ENCODE measurements around the gene NEURL3. TPM values are rescaled to one million over a fixed set of nuclear protein-coding genes. Genes with fewer than 3 reads are reported as not detected.
"Not testable (repeated sequence)": the region's sequence is repeated elsewhere in the genome, so short reads cannot be mapped to it uniquely, and the experiment has no call there.

The NEURL3 gene, protein sequence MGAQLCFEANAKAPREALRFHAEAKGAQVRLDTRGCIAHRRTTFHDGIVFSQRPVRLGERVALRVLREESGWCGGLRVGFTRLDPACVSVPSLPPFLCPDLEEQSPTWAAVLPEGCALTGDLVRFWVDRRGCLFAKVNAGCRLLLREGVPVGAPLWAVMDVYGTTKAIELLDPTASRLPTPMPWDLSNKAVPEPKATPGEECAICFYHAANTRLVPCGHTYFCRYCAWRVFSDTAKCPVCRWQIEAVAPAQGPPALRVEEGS
- not detected for total RNA-seq
- total RNA-seq (2013), result 0.07 TPM

DNA sequence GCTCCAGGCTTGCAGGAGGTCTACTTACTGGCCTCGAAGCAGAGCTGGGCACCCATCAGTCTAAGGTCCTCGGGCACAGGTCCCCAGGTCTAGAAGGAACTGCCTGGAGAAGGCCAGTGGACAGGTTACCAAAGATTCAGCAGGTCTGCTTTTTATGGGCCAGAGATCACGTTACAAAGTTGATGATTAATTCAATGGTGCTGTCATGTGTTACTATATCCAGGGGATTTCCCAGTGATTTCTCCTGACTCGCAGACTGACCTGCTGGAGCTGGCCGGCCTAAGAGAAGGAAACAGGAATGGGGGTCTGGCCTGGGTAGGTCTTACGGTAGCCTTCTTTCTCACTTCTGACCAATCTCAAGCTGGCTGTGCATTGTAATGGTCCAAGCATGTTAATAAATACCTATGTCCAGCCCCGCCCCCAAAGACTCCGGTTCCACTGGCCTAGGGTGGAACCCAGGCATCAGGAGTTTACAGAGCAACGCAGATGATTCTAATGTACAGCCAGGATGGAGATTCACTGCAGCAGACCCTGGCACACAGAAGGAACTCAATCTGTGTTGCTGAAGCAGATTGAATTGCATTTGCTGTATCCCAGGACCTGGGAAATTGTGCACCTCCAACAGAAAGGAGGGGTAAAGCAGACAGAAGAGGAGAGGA, at the start of gene NEURL3:
Gene NEURL3, minus strand, starts transcription at position 127 of the 659 bp plus-strand sequence. Its CDS starts 71 bp downstream, at position 56.
- Mint-ChIP-seq H3K27ac (no peak within 1 kb of the TSS), H3K27me3 (ENCODE audit: low read depth in 2 of 2) (peaks cover 11 to 19% of the 10 kb centered on the region in 2 donors), H3K4me1 (peaks cover 24% of the 10 kb centered on the region in 2 donors), H3K36me3 (no peaks in the 10 kb centered on the region), H3K4me3 (no peak within 1 kb of the TSS), H3K9me3 (no peaks in the 10 kb centered on the region)
- Histone ChIP-seq H3K4me1 (ENCODE audit: control insufficient read depth, insufficient read depth, low read length) (peaks cover 31% of the 10 kb centered on the region), H3K9me3 (ENCODE audit: control insufficient read depth, insufficient read depth, low read length) (no peaks in the 10 kb centered on the region), H3K27ac (ENCODE audit: low read length) (no peak within 1 kb of the TSS), H3K27me3 (ENCODE audit: control insufficient read depth, insufficient read depth, low read length) (peaks cover 2% of the 10 kb centered on the region), H3K4me3 (ENCODE audit: low read length) (no peak within 1 kb of the TSS), H3K36me3 (ENCODE audit: control insufficient read depth, insufficient read depth, low read length) (no peaks in the 10 kb centered on the region)
- DNase-seq (no peak), ATAC-seq (no peak)
- TF ChIP-seq, protein P1, sequence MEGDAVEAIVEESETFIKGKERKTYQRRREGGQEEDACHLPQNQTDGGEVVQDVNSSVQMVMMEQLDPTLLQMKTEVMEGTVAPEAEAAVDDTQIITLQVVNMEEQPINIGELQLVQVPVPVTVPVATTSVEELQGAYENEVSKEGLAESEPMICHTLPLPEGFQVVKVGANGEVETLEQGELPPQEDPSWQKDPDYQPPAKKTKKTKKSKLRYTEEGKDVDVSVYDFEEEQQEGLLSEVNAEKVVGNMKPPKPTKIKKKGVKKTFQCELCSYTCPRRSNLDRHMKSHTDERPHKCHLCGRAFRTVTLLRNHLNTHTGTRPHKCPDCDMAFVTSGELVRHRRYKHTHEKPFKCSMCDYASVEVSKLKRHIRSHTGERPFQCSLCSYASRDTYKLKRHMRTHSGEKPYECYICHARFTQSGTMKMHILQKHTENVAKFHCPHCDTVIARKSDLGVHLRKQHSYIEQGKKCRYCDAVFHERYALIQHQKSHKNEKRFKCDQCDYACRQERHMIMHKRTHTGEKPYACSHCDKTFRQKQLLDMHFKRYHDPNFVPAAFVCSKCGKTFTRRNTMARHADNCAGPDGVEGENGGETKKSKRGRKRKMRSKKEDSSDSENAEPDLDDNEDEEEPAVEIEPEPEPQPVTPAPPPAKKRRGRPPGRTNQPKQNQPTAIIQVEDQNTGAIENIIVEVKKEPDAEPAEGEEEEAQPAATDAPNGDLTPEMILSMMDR (IDR thresholded peaks at IDR 0.05), result no peak
- WGBS (ENCODE audit: insufficient coverage), result 85% methylated on average over 9 of the region's 9 CpGs
- intact Hi-C loops (cut with micrococcal nuclease), result loop anchor here (5.0 to 10.0 kb wide), 2 partner anchors 238 to 481 kb away; partner anchors contain the start of genes CIAO1 and TMEM127

DNA sequence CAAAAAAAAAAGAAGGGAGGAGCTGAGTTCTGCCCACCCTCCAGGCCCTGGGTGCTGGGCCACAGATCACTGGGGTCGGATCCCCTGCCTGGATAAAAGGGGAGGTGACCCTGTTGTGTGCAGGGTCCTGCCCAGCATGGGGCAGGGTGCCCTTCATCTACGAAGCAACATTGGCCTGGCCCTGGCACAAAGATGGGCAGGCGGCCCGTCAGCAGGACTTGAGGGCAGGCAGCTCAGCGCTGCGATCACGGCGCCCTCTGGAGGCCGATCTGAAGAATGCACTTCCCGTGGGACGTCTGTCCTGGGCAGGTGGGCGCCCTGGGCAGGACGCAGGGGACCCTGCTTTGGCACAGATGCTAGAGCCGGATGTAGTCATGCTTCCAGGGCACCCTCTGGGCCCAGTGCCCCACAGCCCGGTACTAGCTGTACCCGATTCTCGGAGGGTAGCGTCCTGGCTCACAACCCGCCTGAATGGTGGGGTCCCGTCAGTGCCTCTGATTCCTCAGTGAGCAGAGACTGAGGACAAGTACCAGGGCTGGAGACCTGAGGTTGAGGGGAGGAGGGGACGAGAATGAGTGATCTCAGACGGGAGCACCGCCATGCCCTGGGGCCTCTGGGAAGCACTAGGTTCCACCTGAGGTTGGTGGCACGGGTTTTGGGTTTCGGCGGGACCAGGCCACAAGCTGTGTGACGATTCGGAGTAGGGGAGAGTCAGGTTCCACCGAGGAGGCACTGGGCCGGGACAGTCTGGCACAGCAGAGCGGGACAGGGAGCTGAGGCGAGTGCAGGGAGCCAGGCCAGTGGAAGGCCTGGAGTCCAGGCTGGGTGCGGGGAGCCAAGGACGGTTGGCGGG, 49.4 kb upstream of the NEURL3 start:
- peak overlapping the region in 1 of 2 donors; percentile 38 for H3K27ac Mint-ChIP-seq
- H3K4me1 Mint-ChIP-seq, result peaks cover 5 to 32% of the 10 kb centered on the region in 2 donors
- Histone ChIP-seq H3K4me3 (ENCODE audit: low read length) (no peak overlapping the region), H3K27me3 (ENCODE audit: control insufficient read depth, insufficient read depth, low read length) (no peaks in the 10 kb centered on the region), H3K4me1 (ENCODE audit: control insufficient read depth, insufficient read depth, low read length) (peaks cover 17% of the 10 kb centered on the region), H3K36me3 (ENCODE audit: control insufficient read depth, insufficient read depth, low read length) (peaks cover 34% of the 10 kb centered on the region), H3K9me3 (ENCODE audit: control insufficient read depth, insufficient read depth, low read length) (no peaks in the 10 kb centered on the region), H3K27ac (ENCODE audit: low read length) (no peak overlapping the region)
- no peak overlapping the region for H3K4me3 Mint-ChIP-seq
- no peaks in the 10 kb centered on the region for H3K27me3 Mint-ChIP-seq (ENCODE audit: low read depth in 2 of 2)
- DNase-seq (peak; percentile 66 to 88), ATAC-seq (peak; percentile 79 to 92 (median 80))
- TF ChIP-seq, protein P1 (IDR thresholded peaks at IDR 0.05), result peak; percentile 100
- 36% methylated on average over 35 of the region's 35 CpGs for WGBS (ENCODE audit: insufficient coverage)
- intact Hi-C loops (cut with micrococcal nuclease), result loop anchor here (1.0 kb wide), 4 partner anchors 27 to 147 kb away; no protein-coding TSS in a partner anchor
- H3K36me3 Mint-ChIP-seq, result no peaks in the 10 kb centered on the region
- no peaks in the 10 kb centered on the region for H3K9me3 Mint-ChIP-seq

DNA sequence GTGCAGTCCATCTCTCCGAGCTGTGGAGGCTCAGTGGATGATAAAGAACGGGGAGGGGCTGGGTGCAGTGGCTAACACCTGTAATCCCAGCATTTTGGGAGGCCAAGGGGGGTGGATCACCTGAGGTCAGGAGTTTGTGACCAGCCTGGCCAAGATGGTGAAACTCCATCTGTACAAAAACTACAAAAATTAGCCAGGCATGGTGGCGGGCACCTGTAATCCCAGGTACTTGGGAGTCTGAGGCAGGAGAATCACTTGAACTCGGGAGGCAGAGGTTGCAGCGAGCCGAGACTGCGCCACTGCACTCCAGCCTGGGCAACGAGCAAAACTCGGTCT, 48.8 kb upstream of the NEURL3 start:
- not testable (repeated sequence) for H3K27ac Mint-ChIP-seq
- 45% methylated on average over 9 of the region's 9 CpGs for WGBS (ENCODE audit: insufficient coverage)

More for the DNA sequence above, 48.8 kb upstream of the NEURL3 start:
- not testable (repeated sequence) for ATAC-seq; H3K9me3 Mint-ChIP-seq; H3K27me3 Mint-ChIP-seq (ENCODE audit: low read depth in 2 of 2); H3K36me3 Mint-ChIP-seq; H3K27ac ChIP-seq (ENCODE audit: low read length); H3K27me3 ChIP-seq (ENCODE audit: control insufficient read depth, insufficient read depth, low read length); H3K4me3 ChIP-seq (ENCODE audit: low read length); DNase-seq; H3K9me3 ChIP-seq (ENCODE audit: control insufficient read depth, insufficient read depth, low read length)
- peaks cover 40% of the 10 kb centered on the region for H3K36me3 ChIP-seq (ENCODE audit: control insufficient read depth, insufficient read depth, low read length)
- intact Hi-C loops (cut with micrococcal nuclease), result loop anchor here (1.0 to 2.0 kb wide), 5 partner anchors 15 to 147 kb away; no protein-coding TSS in a partner anchor
- Mint-ChIP-seq H3K4me3 (peak overlapping the region; percentile 6), H3K4me1 (peaks cover 5 to 32% of the 10 kb centered on the region in 2 donors)
- peaks cover 18% of the 10 kb centered on the region for H3K4me1 ChIP-seq (ENCODE audit: control insufficient read depth, insufficient read depth, low read length)
